ENCODE results near the gene GRHL1.

Gene GRHL1

GRCh38 chr2:10048501-10049171 is 97.1 kb downstream of the GRHL1 start:
- H3K9me2 ChIP-seq (replicated peaks; ENCODE audit: control insufficient read depth, low read length): no peaks in the 10 kb centered on the region
- no peaks in the 10 kb centered on the region for H3K79me2 ChIP-seq (ENCODE audit: control insufficient read depth, low read length)
- H3K4me2 ChIP-seq (ENCODE audit: low read length): no peak overlapping the region
- H3K9me3 ChIP-seq (ENCODE audit: control insufficient read depth, insufficient read depth, low read length): no peaks in the 10 kb centered on the region
- H3F3A ChIP-seq (ENCODE audit: control insufficient read depth, insufficient read depth): no peaks in the 10 kb centered on the region
- peaks cover 1% of the 10 kb centered on the region; the same call in 1 of the 2 replicates for H3K27me3 ChIP-seq (ENCODE audit: control insufficient read depth, low read length)
- no peaks in the 10 kb centered on the region for H3K36me3 ChIP-seq (ENCODE audit: control insufficient read depth, low read length)
- H3K4me1 ChIP-seq (ENCODE audit: control insufficient read depth, low read length): no peaks in the 10 kb centered on the region
- no peak for TF ChIP-seq EZH2phosphoT487 (IDR thresholded peaks at IDR 0.05; ENCODE audit: borderline replicate concordance, low read length)
- peak; percentile 57 for TF ChIP-seq CTCF (IDR thresholded peaks at IDR 0.05; ENCODE audit: low read depth, low read length, poor library complexity, severe bottlenecking)
- no peak overlapping the region for H3K4me3 ChIP-seq (ENCODE audit: low read length)
- no peak overlapping the region for H3K27ac ChIP-seq (ENCODE audit: low read depth, low read length)
- no peaks in the 10 kb centered on the region for H4K20me1 ChIP-seq (ENCODE audit: control insufficient read depth, insufficient read depth, low read depth, low read length)
